Raji (cell line): ENCODE data around the gene SORCS1.

Experiments
- POLR2A ChIP-seq: IDR thresholded peaks from 2 replicates; pipeline ENCODE4 v1.6.1; 2011; ENCODE audit warnings: low read depth, low read length, control low read depth; ENCODE audit not compliant: insufficient read depth

SORCS1 gene

DNA sequence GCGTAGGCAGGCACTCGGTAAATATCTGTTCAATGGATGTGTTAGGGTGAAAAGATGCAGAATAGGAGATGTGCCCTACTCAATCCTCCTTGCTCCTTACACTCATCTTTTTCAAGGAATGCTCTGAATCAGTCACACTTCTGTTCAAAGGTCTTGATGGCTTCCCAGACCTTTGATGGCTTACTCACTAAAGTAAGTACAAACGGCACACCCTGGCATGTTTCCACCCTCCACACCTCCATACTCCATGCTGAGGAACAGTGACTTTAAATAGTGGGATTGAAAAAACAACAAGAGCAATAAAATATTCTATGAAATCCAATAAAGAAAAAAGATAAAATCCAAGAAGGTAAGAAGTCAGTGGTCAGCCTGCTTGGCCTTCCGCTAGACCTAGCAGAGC is 569.2 kb downstream of the SORCS1 start:
- TF ChIP-seq POLR2A, result no peak

DNA sequence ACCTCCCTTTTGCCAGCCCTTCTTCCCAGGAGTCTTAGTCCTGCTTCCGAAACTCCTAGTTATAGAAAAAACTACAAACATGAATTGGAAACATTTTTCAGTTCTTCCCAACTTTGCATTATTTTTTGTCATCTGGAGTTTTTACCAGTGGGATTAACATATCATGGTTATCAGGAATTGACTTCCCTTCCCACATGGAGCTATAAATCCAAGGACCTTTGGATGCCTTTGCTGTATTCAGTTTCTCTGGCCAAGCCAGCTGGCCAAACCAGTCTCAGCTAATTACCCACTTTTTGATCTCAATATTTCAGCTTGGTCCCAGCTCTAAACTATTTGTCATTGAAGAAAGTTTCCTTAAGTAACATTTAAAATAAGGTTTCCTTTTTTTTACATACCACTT is 570.6 kb downstream of the SORCS1 start:
- no peak for TF ChIP-seq POLR2A

DNA sequence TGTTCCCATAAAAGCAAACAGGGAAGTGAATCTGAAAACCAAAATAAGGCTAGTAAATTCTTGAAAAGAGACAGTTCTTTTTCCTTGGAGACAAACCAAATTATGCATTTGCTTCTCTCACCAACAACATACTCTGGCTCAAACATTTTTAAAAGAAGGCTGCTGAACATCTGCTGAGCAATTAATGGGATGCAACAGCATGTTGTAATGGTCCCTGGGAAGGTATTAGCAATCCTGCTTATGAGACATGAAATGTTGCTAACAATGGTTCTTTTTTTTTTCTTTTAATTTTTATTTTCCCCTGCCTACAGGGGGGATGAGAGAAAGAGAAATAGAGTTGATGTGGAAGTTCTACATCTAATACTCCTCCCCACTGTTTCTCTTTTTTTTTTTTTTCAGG is 572.1 kb downstream of the SORCS1 start:
- TF ChIP-seq POLR2A, result no peak

DNA sequence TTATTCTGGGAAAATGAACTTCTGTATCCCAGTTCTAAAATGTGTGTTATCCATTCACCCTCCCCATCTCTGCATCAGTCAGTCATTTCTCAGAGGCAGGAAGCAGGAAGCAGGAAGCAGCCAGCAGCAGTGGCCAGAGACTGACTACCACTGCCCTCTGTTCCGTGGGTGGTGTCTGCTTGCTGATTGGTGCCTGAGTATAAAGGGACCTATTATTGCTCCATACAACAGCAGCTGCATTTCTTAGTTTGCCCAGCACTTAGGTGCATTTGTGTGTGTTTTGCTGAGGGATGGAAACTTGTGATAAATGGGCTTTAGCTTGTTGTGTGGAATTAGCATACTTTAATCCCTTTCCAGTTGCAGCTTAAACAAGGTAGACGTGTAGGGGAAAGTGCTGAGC is 582.2 kb downstream of the SORCS1 start:
- TF ChIP-seq POLR2A, result no peak

DNA sequence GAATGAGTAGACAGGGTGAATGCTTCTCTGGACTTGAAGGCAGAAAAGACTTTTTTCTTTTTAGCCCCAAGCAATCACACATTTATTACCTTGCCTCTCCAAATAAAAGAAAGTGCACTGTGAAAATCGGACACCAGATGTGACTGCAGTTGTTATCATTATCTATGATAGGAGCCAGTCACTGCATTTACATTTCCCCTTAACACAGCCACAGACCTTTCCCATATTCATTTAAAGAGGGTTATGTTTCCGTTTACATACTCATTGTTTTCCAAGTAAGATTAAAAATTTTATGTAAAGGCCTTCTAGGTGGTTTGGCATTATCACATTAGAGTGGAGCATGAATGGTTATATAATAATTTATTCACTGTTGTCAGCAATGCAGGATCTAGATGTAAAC is 586.8 kb downstream of the SORCS1 start:
- TF ChIP-seq POLR2A, result no peak

DNA sequence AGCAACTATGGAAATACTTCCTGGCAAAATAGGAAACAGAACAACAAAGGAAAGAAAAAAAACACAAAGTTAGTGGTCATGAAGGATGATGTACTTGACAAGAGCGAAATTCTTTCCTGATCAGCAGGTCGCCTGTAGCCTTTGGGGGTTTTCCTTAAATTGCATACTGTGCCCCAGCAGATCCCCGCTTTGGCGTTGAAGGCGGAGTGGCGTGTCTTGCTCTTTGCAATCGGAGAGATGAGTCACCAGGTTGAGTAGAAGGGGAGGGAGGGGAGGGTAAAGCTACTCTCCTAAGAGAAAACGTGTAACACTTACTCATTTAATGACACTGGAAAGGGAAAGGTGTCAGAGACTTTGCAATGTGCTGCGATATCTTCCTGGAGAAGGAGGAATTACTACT is 587.2 kb downstream of the SORCS1 start:
- TF ChIP-seq POLR2A, result no peak

DNA sequence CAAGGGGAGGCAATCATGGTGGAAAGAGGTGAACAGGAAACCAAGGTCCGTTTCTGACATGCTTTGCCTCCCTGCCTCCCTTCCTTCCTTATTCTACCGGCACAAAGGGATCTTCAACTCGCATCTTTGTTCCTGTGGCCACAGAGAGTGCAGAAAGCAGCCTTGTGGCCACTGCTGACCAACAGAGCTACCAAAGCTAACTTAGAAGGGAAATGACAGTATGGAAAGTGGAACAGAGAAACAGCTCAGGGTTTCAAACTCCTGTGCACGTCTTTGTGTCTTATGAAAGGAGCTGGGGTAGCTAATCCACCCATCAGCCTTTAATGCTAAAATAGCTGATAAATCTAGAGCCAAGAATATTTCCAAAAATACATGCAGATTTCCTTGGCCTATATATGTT is 588.0 kb downstream of the SORCS1 start:
- no peak for TF ChIP-seq POLR2A

DNA sequence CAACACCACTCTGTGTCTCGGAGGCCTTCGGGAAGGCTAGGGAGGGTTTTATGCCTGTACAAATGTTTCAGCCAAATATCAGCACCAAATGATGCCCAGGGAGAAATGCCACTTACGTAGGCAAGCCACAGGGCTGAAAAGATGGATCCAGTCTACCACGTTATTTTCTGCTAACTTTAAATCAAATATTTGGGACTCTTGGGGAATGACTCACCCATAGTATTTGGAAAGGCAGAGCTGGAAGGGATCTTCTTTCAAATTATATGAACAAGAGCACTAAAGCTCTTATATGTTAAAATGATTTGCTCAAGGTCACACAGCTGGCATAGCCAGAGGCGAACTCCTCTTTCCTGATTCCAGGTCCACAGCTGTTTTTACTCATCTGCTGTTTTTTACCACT is 591.4 kb downstream of the SORCS1 start:
- no peak for TF ChIP-seq POLR2A

DNA sequence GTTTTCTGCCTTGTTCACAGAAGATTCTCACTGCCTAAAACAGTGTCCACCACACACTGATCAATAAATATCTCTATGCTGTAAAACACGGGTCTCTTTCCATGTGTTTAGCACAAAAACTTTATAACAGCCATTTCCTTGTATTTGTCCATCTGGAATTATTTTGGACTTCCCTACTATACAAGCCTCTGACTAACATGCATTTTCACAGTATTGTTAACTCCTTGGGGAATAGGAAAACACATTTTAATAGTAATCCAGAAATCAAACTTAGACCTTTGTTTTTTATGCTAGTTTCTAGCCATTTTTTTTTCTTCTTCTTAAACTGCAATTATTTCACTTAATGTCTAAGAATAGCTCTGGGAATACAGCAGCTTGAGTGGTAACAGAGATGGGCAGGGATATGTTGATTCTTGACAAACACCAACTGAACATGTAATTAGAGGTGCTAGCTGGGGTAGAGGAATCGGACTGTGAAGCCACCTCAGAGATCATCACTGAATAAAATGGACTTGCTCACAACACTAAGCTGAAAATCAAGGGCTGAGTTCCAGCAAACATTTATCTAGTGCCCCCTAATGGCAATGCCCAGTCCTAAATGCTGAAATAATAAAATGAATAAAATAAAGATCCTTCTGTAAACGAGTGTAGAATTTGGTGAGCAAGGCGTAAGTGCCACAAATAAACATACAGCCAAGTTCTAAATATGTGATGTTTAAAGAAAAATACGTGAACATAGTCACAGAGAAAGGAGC is 593.1 kb downstream of the SORCS1 start:
- no peak for TF ChIP-seq POLR2A

DNA sequence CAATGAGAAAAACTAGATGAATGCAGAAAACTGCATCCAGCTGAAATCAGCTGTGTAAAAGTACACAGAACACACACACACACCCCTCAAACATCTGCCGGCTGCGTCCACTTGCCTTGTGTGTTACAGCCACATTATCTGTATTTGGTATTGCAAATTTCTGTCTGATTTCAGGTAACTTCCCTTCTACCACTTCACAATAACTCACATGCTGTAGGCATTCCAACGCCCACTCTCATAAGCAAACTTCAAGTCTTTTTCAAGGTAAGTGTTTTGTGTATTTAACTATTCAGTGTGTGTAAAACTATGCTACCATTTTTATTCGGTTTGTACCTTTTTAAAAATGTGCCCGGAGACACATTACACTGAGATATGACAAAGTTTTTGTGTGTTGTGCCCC is 594.2 kb downstream of the SORCS1 start:
- TF ChIP-seq POLR2A, result no peak

DNA sequence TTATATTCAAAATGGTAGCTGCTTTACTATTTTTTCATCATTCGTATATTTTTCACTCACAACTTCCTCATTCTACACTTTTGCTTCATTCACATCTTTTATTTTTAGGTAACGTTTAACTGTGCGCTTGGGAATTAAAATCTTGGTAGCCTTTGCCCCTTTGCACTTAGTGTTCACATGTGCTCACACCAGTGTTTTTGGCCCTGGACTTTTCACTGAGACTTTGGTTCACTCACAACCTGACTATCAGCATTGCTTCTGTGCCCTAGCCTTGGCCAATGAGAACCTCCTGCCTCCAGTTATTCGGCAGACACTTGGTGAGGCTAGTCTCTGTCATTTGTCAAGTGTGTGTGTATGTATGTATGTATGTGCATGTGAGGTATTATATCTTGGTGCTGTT is 596.9 kb downstream of the SORCS1 start:
- TF ChIP-seq POLR2A, result no peak

DNA sequence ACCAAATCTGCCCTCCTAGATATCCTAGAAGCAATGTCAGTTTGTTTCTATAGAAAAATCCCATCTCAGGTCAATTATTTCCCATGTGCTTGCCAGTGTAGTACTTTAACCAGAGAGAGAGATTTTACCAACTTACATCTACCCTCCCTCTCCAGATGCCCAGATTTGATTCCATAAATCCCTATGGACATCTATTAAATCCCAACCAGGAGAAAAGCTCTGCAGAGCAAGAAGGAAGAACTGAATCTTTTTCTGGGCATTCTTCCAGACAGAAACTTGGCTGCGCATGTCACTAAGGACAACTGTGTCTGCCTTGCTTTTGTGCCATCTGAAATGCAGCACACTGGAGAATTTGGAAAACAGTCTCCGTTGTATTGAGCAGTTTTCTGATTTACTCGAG is 597.6 kb downstream of the SORCS1 start:
- TF ChIP-seq POLR2A, result no peak

DNA sequence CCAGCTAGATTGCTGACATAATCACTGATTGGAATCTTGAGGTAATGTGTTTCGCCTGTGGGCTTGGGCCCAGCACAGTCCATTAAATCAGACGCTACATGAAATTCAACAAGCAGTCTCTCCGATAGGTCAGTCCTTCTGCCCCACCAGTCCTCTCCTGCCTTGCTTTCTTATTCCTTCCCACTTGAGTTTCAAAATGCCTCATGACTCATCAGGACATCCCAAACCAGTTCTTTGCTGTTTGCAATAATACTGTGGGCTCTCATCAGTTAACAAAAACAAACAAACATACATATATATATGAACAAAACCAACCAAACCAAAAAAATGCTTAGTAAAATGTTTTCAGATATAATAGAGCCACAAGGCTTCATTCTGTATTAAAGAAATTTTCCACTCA is 599.0 kb downstream of the SORCS1 start:
- no peak for TF ChIP-seq POLR2A

DNA sequence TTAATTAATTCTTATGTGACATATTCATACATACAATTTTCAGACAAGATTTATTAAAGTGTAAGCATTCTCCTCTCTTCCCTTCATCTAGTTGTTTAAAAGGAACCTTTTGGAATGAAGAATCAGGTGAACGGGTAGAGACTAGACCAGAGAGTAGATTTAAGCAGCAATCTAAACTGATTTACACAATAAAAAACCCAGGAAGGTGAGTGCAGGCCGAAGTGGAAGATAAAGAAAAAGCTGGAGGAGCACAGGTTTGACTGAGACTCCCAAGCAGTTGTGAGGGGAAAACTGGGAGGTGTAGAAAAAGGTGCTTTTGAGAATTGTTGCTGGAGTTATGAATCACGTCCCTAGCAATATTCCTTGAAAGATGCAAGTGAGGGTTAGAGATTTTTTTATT is 601.1 kb downstream of the SORCS1 start:
- no peak for TF ChIP-seq POLR2A

DNA sequence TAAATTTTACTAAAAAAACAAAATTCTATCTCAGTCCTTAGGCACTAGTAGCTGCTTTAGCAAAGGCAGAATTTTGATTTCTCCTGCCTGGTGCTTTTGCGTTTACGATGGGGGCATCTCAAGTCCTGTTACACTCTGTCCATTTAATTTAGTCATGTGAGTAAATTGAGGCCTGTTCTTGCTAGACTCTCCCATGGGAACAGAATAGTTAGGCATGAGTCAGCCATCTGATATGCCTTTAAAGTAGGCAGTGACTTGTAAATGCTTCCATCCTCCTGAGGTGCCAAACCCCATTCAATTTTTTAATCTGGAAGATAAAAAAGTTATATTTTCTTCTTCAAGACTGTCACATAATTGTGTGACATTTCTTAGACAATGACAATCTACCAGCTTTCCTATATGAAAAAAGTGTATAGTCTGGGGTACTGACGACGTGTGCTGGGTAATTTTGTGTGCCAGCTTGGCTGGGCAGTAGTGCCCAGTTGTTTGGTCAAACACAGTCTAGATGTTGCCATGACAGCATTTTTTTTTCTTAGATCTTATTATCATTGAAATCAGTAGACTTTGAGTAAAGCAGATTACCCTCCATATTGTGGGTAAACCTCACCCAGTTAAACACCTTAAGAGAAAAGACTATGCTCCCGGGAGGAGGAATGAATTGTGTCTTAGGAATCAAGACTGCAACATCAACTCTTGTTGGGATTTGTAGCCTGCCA is 603.4 kb downstream of the SORCS1 start:
- no peak for TF ChIP-seq POLR2A

DNA sequence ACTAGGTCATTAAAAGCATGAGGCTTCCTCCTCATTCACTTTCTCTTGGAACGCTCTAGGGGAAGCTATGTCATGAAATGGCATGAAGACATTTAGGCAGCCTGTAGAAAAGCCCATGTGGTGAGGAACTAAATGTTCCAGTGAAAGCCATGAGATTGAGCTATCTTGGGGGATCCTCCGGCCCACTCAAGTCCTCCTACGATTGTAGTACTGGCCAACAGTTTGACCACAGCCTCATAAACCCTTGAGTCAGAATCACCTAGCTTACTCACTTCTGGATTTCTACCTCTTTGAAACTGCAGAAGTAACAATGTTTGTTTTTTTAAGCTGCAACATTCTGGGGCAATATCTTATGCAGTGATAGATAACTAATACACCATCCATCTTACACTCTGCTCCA is 605.1 kb downstream of the SORCS1 start:
- no peak for TF ChIP-seq POLR2A
